ENCODE results near the gene AP3D1.

AP3D1 gene

DNA sequence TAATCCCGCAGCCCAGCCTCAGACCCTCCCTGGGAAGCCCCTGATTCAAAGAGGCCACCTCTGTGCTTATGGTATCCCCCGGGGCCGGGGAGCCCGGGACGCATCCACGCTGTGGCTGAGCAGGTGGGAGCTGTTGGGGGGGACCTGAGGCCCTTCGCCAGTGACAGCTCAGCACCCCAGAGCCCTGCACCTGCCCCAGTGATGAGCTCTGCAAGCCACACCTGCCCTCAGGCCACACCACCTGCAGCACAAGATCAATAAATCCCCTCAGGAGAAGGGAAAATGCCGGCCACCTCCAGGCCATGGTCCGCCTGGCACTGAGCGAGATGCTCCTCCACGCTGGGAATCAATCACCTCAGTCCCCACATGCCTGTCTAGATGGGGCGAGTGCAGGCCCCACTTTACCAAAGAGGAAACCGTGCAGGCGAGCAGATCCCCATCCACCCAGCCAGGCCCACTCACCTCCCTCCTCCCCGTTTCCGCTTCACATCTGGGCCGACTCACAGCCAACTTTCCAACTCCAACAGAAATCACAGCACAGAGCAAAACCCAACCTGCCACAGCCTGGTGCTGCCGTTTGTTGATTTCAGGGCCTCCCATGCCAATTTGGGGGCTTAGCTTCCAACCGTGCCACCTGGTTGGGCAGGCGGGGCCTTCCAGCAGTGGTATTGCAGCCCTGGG lies 68.1 kb downstream of the AP3D1 start:
- TF ChIP-seq GATA2 (IDR thresholded peaks at IDR 0.05; ENCODE audit: low read depth, low read length) (no peak), GATA3 (IDR thresholded peaks at IDR 0.05; ENCODE audit: low read depth, low read length) (no peak)

GRCh38 chr19:2081873-2082810 lies 69.2 kb downstream of the AP3D1 start:
- TF ChIP-seq GATA2 (IDR thresholded peaks at IDR 0.05; ENCODE audit: low read depth, low read length) (no peak), GATA3 (IDR thresholded peaks at IDR 0.05; ENCODE audit: low read depth, low read length) (no peak)

- TF ChIP-seq GATA2 (IDR thresholded peaks at IDR 0.05; ENCODE audit: low read depth, low read length) (no peak), GATA3 (IDR thresholded peaks at IDR 0.05; ENCODE audit: low read depth, low read length) (no peak)
These were observed 70.9 kb downstream of the AP3D1 start for GRCh38 chr19:2080336-2080988.

DNA sequence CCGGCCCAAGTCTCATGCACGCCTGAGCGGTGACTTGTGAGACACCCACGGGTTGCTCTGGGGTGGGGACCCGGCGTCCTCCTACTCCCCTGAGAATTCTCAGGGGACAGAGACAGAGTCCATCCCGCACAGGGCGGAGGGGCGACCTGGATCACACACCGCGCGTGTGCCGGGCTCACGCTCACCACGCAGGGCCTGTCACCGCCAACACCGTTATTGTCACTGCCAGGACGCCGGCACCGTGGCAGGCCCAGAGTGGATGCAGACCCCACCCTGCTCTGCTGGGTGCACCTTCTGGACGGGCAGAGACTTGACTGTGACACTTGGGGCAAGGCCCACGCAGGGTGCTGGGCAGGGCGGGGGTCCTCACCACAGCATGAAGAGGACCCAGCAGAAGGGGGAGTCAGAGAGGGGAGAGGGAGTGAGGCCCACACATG lies 71.5 kb downstream of the AP3D1 start:
- TF ChIP-seq GATA3 (IDR thresholded peaks at IDR 0.05; ENCODE audit: low read depth, low read length) (no peak), GATA2 (IDR thresholded peaks at IDR 0.05; ENCODE audit: low read depth, low read length) (no peak)

GRCh38 chr19:2079076-2079864 lies 72.1 kb downstream of the AP3D1 start:
- TF ChIP-seq GATA3 (IDR thresholded peaks at IDR 0.05; ENCODE audit: low read depth, low read length) = no peak
- no peak for TF ChIP-seq GATA2 (IDR thresholded peaks at IDR 0.05; ENCODE audit: low read depth, low read length)

GRCh38 chr19:2077833-2078619 lies 73.3 kb downstream of the AP3D1 start:
- TF ChIP-seq GATA3 (IDR thresholded peaks at IDR 0.05; ENCODE audit: low read depth, low read length) (no peak), GATA2 (IDR thresholded peaks at IDR 0.05; ENCODE audit: low read depth, low read length) (no peak)

DNA sequence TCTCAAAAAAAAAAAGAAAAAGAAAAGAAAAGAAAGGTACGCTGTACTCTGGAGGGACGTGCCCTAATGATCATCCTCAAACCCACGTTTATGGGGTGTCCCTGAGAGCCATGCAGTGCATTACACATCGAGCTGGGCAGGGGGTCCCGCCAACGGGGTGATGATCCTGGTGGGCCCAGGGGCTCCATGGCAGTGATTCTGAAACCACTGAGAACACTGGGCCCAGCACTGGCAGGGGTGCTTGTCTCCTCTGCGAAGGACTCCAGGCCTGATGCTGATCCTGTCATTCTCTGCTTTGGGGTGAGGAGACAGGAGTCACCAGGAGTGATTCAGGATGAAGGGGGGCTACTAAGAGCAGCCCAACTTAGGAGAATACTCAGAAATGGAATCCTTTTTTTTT lies 74.0 kb downstream of the AP3D1 start:
- TF ChIP-seq GATA2 (IDR thresholded peaks at IDR 0.05; ENCODE audit: low read depth, low read length) = no peak
- no peak for TF ChIP-seq GATA3 (IDR thresholded peaks at IDR 0.05; ENCODE audit: low read depth, low read length)

GRCh38 chr19:2076526-2076944 lies 74.8 kb downstream of the AP3D1 start:
- no peak for TF ChIP-seq GATA2 (IDR thresholded peaks at IDR 0.05; ENCODE audit: low read depth, low read length)

GRCh38 chr19:2072757-2073551 lies 78.4 kb downstream of the AP3D1 start:
- TF ChIP-seq GATA2 (IDR thresholded peaks at IDR 0.05; ENCODE audit: low read depth, low read length) (no peak), GATA3 (IDR thresholded peaks at IDR 0.05; ENCODE audit: low read depth, low read length) (no peak)

- no peak for TF ChIP-seq GATA3 (IDR thresholded peaks at IDR 0.05; ENCODE audit: low read depth, low read length)
- TF ChIP-seq GATA2 (IDR thresholded peaks at IDR 0.05; ENCODE audit: low read depth, low read length) = no peak
These were observed 80.2 kb downstream of the AP3D1 start for GRCh38 chr19:2070986-2071673.

DNA sequence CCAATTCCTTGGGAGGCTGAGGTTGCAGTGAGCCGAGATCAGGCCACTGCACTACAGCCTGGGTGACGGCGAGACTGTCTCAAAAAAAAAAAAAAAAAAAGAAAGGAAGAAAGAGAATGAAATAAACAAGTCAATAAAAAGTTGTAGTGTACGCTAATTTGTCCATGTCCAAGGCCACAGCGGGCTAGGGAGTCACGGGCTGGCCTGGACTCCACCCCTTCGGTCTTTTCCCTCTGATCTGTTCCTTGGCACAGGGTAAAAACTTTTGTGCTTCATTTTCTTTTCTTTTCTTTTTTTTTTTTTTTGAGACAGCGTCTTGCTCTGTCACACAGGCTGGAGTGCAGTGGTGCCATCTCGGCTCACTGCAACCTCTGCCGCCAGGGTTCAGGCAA lies 80.9 kb downstream of the AP3D1 start:
- TF ChIP-seq GATA2 (IDR thresholded peaks at IDR 0.05; ENCODE audit: low read depth, low read length) = no peak
- TF ChIP-seq GATA3 (IDR thresholded peaks at IDR 0.05; ENCODE audit: low read depth, low read length) = no peak

All from SH-SY5Y (cell line).